H1 (cell line): ENCODE results near the gene RALGAPB. TPM values are rescaled to one million over a fixed set of nuclear protein-coding genes. Genes with fewer than 3 reads are reported as not detected.

Experiments used
- BCL11A ChIP-seq, 2 experiments: IDR thresholded peaks; one replicate each; pipeline ENCODE4 v1.6.1; 2011; ENCODE audit warnings: low read depth in 2 of 2, low read length in 2 of 2, mild to moderate bottlenecking in 2 of 2
- HDAC2 ChIP-seq, 2 experiments: fragments of 300-600 bp in 1 of 2; sonication (generic) in 1 of 2; IDR thresholded peaks; 2 replicates each; pipeline ENCODE4 v1.6.1; 2011 to 2012; ENCODE audit warnings: low read depth in 2 of 2, low read length in 2 of 2, mild to moderate bottlenecking in 2 of 2, moderate library complexity in 2 of 2, borderline replicate concordance in 1 of 2, inconsistent platforms in 1 of 2
- SAP30 ChIP-seq: fragments of 300-600 bp; sonication (generic); IDR thresholded peaks from 2 replicates; pipeline ENCODE4 v1.7.1; 2012; ENCODE audit warnings: low read length, moderate library complexity, mild to moderate bottlenecking, inconsistent platforms; ENCODE audit not compliant: insufficient read depth, insufficient replicate concordance
- polyA plus RNA-seq, 7 experiments: library from polyadenylated mRNA; depleted of rRNA in 3 of 7; stranded (reverse) in 5 of 7; unstranded in 2 of 7; fragments of >200 nt in 5 of 7; fragments of 200-250 nt in 2 of 7; gene quantifications; 1 replicate in 5 of 7; 2 replicates in 1 of 7; 4 replicates in 1 of 7; pipeline versions ENCODE4 v1.2.1 to v1.2.3, GENCODE V29; 2011 to 2013; ENCODE audit warnings: missing spikeins in 2 of 7, mixed read lengths in 2 of 7
- total RNA-seq: library from RNA; stranded (reverse); fragmentation: NEBNext Ultra II Directional; extraction: Animal tissue kit (Norgen Biotek cat#: 25700); gene quantifications from 2 replicates; pipeline ENCODE4 v1.2.1, GENCODE V29; 2021

RALGAPB gene
- total and polyA plus RNA-seq, 2 of the 8 experiments (the other 6 are each of a cell fraction or from before 2014, with no cell fraction given), result 10.6 to 35.1 TPM

DNA sequence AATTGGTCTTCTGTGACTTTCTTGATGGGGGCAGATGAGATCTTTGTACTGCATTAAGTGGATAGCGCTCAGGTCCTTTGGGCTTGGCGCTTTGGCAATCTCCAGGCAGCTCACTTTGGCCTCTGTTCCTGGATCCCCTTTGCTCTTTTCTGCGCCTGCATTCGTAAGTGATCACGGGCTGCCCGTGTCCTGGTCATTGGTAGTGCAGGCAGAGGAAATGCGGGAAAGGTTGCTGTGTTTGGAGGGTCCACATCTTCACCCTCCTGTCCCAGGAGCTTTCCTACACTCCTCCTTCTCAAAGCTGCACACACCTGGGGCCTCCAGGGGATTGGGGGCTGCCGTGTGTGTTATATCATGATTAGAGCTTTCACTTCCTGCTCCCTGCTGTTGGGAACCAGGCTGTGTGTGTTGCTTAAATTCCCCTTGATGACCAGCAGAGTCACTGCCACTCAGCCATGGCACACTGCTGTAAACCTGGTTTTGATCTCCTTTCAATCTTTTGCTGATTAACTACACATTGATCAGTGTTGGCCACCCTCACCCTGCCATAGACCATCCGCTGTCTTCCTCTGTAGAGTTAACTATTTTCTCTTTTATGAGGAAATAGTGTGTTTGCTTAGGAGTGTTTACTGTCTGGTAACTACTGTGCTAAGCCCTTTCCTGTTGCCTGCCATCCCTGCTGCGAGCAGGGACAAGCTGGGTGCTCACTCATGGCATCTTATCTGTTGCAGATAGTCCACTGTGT is 24.5 kb upstream of the RALGAPB start (continued):
- TF ChIP-seq HDAC2 (IDR thresholded peaks at IDR 0.05; ENCODE audit: borderline replicate concordance in 1 of 2, low read depth in 2 of 2, low read length in 2 of 2) (no peak), SAP30 (no peak), BCL11A (IDR thresholded peaks at IDR 0.05; ENCODE audit: low read depth in 2 of 2, low read length in 2 of 2) (no peak)
